ENCODE results near the gene CLSTN3. TPM values are rescaled to one million over a fixed set of nuclear protein-coding genes. Genes with fewer than 3 reads are reported as not detected.
A peak's percentile ranks its signal among the peaks of the same experiment; 100 is the strongest.

Gene CLSTN3
- total and polyA plus RNA-seq, 2 of the 13 experiments (the other 11 are each of a cell fraction or from before 2014, with no cell fraction given), result 26.2 to 94.1 TPM

DNA sequence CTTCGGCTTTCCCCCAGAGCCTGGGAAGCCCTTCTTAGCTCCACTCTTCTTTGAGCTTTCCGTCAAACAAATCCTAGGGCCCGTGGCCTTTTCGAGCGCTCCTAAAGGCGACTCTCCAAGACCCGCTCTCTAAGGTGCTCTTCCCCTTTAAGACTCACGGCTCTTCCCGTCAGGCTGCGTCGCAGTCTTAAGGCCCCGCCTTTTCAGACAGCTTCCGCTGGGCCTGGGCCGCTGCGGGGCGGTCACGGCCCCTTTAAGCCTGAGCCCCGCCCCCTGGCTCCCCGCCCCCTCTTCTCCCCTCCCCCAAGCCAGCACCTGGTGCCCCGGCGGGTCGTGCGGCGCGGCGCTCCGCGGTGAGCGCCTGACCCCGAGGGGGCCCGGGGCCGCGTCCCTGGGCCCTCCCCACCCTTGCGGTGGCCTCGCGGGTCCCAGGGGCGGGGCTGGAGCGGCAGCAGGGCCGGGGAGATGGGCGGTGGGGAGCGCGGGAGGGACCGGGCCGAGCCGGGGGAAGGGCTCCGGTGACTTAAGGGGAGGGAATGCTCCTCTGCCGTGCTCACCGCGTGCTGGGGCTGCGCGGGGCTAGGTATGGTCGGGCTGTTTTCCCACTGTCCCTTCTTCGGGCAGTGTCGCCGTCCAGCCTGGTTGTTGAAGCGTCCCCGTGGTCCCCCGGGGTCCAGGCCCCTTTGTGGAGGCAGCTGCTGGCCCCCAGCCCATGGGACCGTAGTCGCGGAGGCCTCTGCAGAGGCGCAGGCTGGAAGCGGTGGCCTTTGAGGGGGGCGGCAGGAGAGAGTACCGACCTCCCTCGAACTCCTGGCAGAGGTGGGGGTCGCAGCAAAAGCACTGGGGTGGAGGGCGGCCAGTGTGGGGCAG is 59.5 kb downstream of the CLSTN3 start, which contains the start of gene PEX5 (continued):
- TF ChIP-seq, protein P1, sequence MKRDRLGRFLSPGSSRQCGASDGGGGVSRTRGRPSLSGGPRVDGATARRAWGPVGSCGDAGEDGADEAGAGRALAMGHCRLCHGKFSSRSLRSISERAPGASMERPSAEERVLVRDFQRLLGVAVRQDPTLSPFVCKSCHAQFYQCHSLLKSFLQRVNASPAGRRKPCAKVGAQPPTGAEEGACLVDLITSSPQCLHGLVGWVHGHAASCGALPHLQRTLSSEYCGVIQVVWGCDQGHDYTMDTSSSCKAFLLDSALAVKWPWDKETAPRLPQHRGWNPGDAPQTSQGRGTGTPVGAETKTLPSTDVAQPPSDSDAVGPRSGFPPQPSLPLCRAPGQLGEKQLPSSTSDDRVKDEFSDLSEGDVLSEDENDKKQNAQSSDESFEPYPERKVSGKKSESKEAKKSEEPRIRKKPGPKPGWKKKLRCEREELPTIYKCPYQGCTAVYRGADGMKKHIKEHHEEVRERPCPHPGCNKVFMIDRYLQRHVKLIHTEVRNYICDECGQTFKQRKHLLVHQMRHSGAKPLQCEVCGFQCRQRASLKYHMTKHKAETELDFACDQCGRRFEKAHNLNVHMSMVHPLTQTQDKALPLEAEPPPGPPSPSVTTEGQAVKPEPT (CRISPR knock-in tag; IDR thresholded peaks at IDR 0.05; ENCODE audit: low read depth), result peak; percentile 94; the same call in 1 of the 2 replicates
- TF ChIP-seq REPIN1 (CRISPR knock-in tag; IDR thresholded peaks at IDR 0.05; ENCODE audit: borderline replicate concordance, low read depth), result no peak
- peak; percentile 59; the same call in 1 of the 2 replicates for TF ChIP-seq ZNF598 (CRISPR knock-in tag; IDR thresholded peaks at IDR 0.05; ENCODE audit: borderline replicate concordance)
- TF ChIP-seq PRDM4 (CRISPR knock-in tag; IDR thresholded peaks at IDR 0.05; ENCODE audit: borderline replicate concordance), result no peak
- 0 out of 2 replicates have a peak, but pooled peaks have one; percentile 37 for TF ChIP-seq ZMYM2 (CRISPR knock-in tag; IDR thresholded peaks at IDR 0.05)
- no peak for TF ChIP-seq ISL2 (CRISPR knock-in tag; IDR thresholded peaks at IDR 0.05)
- no peak; the same call in 1 of the 2 replicates for TF ChIP-seq ZNF501 (CRISPR knock-in tag; IDR thresholded peaks at IDR 0.05)
- no peak for TF ChIP-seq HIVEP1 (CRISPR knock-in tag; IDR thresholded peaks at IDR 0.05)
- no peak for TF ChIP-seq ZBTB1 (CRISPR knock-in tag; IDR thresholded peaks at IDR 0.05; ENCODE audit: borderline replicate concordance)
- TF ChIP-seq HNRNPLL (IDR thresholded peaks at IDR 0.05; ENCODE audit: low read depth, low read length, poor library complexity, severe bottlenecking), result no peak
- TF ChIP-seq ZNF12 (CRISPR knock-in tag; IDR thresholded peaks at IDR 0.05), result no peak
- no peak for TF ChIP-seq ZNF709 (CRISPR knock-in tag; IDR thresholded peaks at IDR 0.05)
- peak; percentile 6; the same call in 1 of the 2 replicates for TF ChIP-seq PHF8 (CRISPR knock-in tag; IDR thresholded peaks at IDR 0.05)
- TF ChIP-seq EHMT2 (IDR thresholded peaks at IDR 0.05; ENCODE audit: borderline replicate concordance, low read depth, low read length), result no peak
- no peak for TF ChIP-seq KLF11 (CRISPR knock-in tag; IDR thresholded peaks at IDR 0.05)
- no peak for TF ChIP-seq MZF1 (CRISPR knock-in tag; IDR thresholded peaks at IDR 0.05; ENCODE audit: borderline replicate concordance)
- TF ChIP-seq RCOR2 (CRISPR knock-in tag; IDR thresholded peaks at IDR 0.05), result no peak; the same call in 1 of the 2 replicates
- TF ChIP-seq ELF1 (CRISPR knock-in tag; IDR thresholded peaks at IDR 0.05), result 0 out of 2 replicates have a peak, but pooled peaks have one; percentile 17
- TF ChIP-seq, protein P2, sequence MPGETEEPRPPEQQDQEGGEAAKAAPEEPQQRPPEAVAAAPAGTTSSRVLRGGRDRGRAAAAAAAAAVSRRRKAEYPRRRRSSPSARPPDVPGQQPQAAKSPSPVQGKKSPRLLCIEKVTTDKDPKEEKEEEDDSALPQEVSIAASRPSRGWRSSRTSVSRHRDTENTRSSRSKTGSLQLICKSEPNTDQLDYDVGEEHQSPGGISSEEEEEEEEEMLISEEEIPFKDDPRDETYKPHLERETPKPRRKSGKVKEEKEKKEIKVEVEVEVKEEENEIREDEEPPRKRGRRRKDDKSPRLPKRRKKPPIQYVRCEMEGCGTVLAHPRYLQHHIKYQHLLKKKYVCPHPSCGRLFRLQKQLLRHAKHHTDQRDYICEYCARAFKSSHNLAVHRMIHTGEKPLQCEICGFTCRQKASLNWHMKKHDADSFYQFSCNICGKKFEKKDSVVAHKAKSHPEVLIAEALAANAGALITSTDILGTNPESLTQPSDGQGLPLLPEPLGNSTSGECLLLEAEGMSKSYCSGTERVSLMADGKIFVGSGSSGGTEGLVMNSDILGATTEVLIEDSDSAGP (CRISPR knock-in tag; IDR thresholded peaks at IDR 0.05; ENCODE audit: borderline replicate concordance), result peak; percentile 99
- 0 out of 2 replicates have a peak, but pooled peaks have one; percentile 30 for TF ChIP-seq GFI1 (CRISPR knock-in tag; IDR thresholded peaks at IDR 0.05; ENCODE audit: borderline replicate concordance)
- TF ChIP-seq ZNF549 (CRISPR knock-in tag; IDR thresholded peaks at IDR 0.05), result no peak
- TF ChIP-seq ZNF263 (CRISPR knock-in tag; IDR thresholded peaks at IDR 0.05), result peak; percentile 55
- 0 out of 2 replicates have a peak, but pooled peaks have one; percentile 19 for TF ChIP-seq ZSCAN21 (CRISPR knock-in tag; IDR thresholded peaks at IDR 0.05; ENCODE audit: borderline replicate concordance)
- TF ChIP-seq ZFP36L2 (CRISPR knock-in tag; IDR thresholded peaks at IDR 0.05), result no peak

Data from HepG2 (cell line).